ENCODE results near the gene EBF4. TPM values are rescaled to one million over a fixed set of nuclear protein-coding genes. Genes with fewer than 3 reads are reported as not detected.

EBF4 gene, protein sequence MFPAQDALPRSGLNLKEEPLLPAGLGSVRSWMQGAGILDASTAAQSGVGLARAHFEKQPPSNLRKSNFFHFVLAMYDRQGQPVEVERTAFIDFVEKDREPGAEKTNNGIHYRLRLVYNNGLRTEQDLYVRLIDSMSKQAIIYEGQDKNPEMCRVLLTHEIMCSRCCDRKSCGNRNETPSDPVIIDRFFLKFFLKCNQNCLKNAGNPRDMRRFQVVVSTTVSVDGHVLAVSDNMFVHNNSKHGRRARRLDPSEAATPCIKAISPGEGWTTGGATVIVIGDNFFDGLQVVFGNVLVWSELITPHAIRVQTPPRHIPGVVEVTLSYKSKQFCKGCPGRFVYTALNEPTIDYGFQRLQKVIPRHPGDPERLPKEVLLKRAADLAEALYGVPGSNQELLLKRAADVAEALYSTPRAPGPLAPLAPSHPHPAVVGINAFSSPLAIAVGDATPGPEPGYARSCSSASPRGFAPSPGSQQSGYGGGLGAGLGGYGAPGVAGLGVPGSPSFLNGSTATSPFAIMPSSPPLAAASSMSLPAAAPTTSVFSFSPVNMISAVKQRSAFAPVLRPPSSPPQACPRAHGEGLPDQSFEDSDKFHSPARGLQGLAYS
- 10 to 100 TPM; 24.2 to 55.8 (median 42.4) TPM for total RNA-seq

GRCh38 chr20:2692036-2692885, at the start of gene EBF4:
Gene EBF4 (plus strand): TSS chr20:2692780. CDS start chr20:2693646, 866 bp downstream.
- no peaks in the 10 kb centered on the region for H3K27me3 ChIP-seq
- H3K4me3 ChIP-seq (replicated peaks in 1 of 3): peak within 1 kb of the TSS; percentile 32 to 58 (median 42)
- H3K4me1 ChIP-seq: peaks cover 3 to 22% of the 10 kb centered on the region in 2 donors
- H3K27ac ChIP-seq: peak within 1 kb of the TSS; percentile 25 to 73 (median 50)
- WGBS, 2 donors: 6 to 9% methylated on average over 19 to 26 of the region's 106 CpGs
- TF ChIP-seq CTCF (IDR thresholded peaks at IDR 0.05) (no peak), POLR2A (IDR thresholded peaks at IDR 0.05) (peak in 1 of 2 donors; percentile 67)
- DNase-seq: peak; percentile 65 to 69
- no peaks in the 10 kb centered on the region for H3K36me3 ChIP-seq
- no peaks in the 10 kb centered on the region for H3K9me3 ChIP-seq
- intact Hi-C loops (cut with DNase I): loop anchor here (5.0 kb wide), 2 partner anchors 50 to 150 kb away; partner anchors contain the start of genes PCED1A and VPS16

GRCh38 chr20:2643708-2644107, 48.9 kb upstream of the EBF4 start:
- 100% methylated on average over 1 of the region's 1 CpG; no CpG with 5 or more reads in 1 of the 2 donors for WGBS, 2 donors
- H3K4me1 ChIP-seq: no peaks in the 10 kb centered on the region

DNA sequence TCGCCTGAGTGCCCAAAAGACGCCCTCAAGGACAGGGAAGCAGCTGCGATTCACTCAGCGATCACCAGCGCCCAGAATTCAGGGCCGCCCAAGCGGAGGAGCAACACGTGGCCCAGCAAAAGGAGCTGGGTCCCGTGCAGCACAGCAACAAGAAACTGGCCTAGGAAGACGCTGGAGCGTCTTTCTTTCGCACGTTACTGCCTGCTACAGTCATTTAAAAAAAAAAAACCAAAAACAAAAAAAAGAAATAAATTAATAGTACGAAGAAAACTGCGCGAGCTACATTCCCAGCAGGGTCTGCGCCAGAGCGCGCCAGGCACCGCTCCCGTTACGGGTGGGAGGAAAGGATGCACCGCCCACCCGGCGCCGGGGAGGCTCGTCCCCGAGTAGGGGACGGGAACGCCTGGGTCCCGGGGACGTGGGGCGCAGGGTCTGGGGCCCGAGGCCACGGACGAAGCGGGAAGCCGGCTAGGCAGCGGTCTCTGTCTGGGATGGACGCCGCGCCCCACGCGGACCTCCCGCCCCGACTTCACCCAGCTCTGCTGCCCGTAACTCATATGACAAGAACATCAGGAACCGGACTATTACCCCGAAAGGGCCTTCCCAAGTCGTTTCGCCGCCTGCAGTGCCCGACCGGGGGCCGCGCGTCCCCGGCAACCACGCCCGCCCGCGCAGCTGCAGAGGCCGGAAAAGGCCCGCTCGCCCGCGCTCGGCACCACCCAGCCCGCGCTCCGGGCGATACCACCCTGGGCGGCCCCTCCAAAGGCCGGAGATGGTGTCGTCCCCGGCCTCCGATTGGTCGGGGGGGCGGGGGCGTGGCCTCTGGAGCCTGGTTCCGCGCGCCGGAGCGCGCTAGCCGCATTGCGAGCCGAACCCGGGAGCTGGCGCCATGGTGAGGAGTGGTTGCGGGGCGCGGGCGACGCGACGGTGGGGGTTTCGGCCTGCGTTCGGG, 40.5 kb upstream of the EBF4 start, which contains the start of gene NOP56:
Gene NOP56 (plus strand): TSS at position 861 of the 952 bp plus-strand sequence. CDS start 29 bp downstream, at position 890.
- H3K9me3 ChIP-seq: no peaks in the 10 kb centered on the region
- TF ChIP-seq POLR2A (IDR thresholded peaks at IDR 0.05): peak in 1 of 2 donors; percentile 96
- no peak for TF ChIP-seq CTCF (IDR thresholded peaks at IDR 0.05)
- intact Hi-C loops (cut with DNase I): no loop called here
- H3K36me3 ChIP-seq: peaks cover 27 to 32% of the 10 kb centered on the region in 2 donors
- H3K4me1 ChIP-seq: peaks cover 9 to 14% of the 10 kb centered on the region in 2 donors
- H3K4me3 ChIP-seq (replicated peaks in 1 of 3): peak within 1 kb of the TSS; percentile 65 to 91 (median 84)
- H3K27ac ChIP-seq: peak within 1 kb of the TSS; percentile 55 to 86 (median 81)
- 0% methylated on average over 39 to 49 of the region's 101 CpGs for WGBS, 2 donors
- DNase-seq: peak; percentile 90 to 92
- H3K27me3 ChIP-seq: no peaks in the 10 kb centered on the region

More at GRCh38 chr20:2643708-2644107, 48.9 kb upstream of the EBF4 start:
- Histone ChIP-seq H3K4me3 (replicated peaks in 1 of 3) (no peak overlapping the region), H3K27ac (no peak overlapping the region), H3K9me3 (no peaks in the 10 kb centered on the region), H3K27me3 (no peaks in the 10 kb centered on the region), H3K36me3 (no peaks in the 10 kb centered on the region)
- intact Hi-C loops (cut with DNase I): loop anchor here (5.0 kb wide), 1 partner anchor 116 kb away; no protein-coding TSS in a partner anchor
- TF ChIP-seq POLR2A (IDR thresholded peaks at IDR 0.05): no peak
- TF ChIP-seq CTCF (IDR thresholded peaks at IDR 0.05): no peak
- no peak for DNase-seq
